SU-DHL-6 (cell line): Measurements from ENCODE around the gene TSSC4.

Source experiments
- H2AFZ ChIP-seq: fragments of 200-600 bp; sonication (generic); 2 replicates; pipeline ENCODE4 v1.6.1; 2014; ENCODE audit warnings: low read depth, mild to moderate bottlenecking, moderate library complexity, mixed read lengths, antibody characterized with exemption, low read length; ENCODE audit not compliant: severe bottlenecking
- H3F3A ChIP-seq: fragments of 200-600 bp; shearing (Covaris generic); 2 replicates; pipeline ENCODE4 v1.6.0; 2016; ENCODE audit warnings: antibody characterized with exemption, mild to moderate bottlenecking; ENCODE audit not compliant: insufficient read depth
- H3K27ac ChIP-seq: fragments of 200-600 bp; sonication (generic); 2 replicates; pipeline ENCODE4 v1.5.1; 2016; ENCODE audit warnings: low read depth, mild to moderate bottlenecking, low read length, moderate library complexity, mixed read lengths
- H3K27me3 ChIP-seq: fragments of 200-600 bp; sonication (generic), shearing (Covaris generic); 2 replicates; pipeline ENCODE4 v1.6.0; 2014; ENCODE audit warnings: mild to moderate bottlenecking, low read length
- H3K36me3 ChIP-seq: fragments of 200-600 bp; sonication (generic); 2 replicates; pipeline ENCODE4 v1.6.1; 2014; ENCODE audit warnings: mild to moderate bottlenecking, low read length, mixed read lengths
- H3K4me2 ChIP-seq: fragments of 300-600, 200-600 bp; shearing (Covaris generic), sonication (generic); 2 replicates; pipeline ENCODE4 v1.6.0; 2014; ENCODE audit warnings: low read length, low read depth, mild to moderate bottlenecking; ENCODE audit not compliant: poor library complexity, severe bottlenecking
- H3K4me3 ChIP-seq: fragments of 200-600 bp; sonication (generic); 2 replicates; pipeline ENCODE4 v1.5.1; 2014; ENCODE audit warnings: antibody characterized with exemption, low read length, mild to moderate bottlenecking, mixed read lengths; ENCODE audit not compliant: insufficient read depth, poor library complexity, severe bottlenecking
- H3K79me2 ChIP-seq: fragments of 200-600 bp; sonication (generic); 2 replicates; pipeline ENCODE4 v1.6.1; 2014; ENCODE audit warnings: mild to moderate bottlenecking, low read length, moderate library complexity; ENCODE audit not compliant: insufficient read depth
- H3K9ac ChIP-seq: fragments of 200-600 bp; sonication (generic); 2 replicates; pipeline ENCODE4 v1.7.0; 2014; ENCODE audit warnings: mild to moderate bottlenecking, low read length
- H3K9me2 ChIP-seq: fragments of 200-600 bp; sonication (generic); replicated peaks from 2 replicates; pipeline ENCODE4 v1.6.1; 2014; ENCODE audit warnings: low read length; ENCODE audit not compliant: insufficient read depth
- H3K9me3 ChIP-seq: fragments of 200-600 bp; sonication (generic); 2 replicates; pipeline ENCODE4 v1.6.1; 2014; ENCODE audit warnings: low read length, mixed read lengths; ENCODE audit not compliant: insufficient read depth
- H4K20me1 ChIP-seq: fragments of 200-600 bp; sonication (generic); 2 replicates; pipeline ENCODE4 v1.6.1; 2014; ENCODE audit warnings: low read depth, mild to moderate bottlenecking, antibody characterized with exemption, low read length, moderate library complexity, mixed read lengths
- EZH2phosphoT487 ChIP-seq: fragments of 200-600 bp; sonication (generic), shearing (Covaris generic); conservative IDR thresholded peaks from 2 replicates; pipeline ENCODE4 v1.6.1; 2018; ENCODE audit warnings: mild to moderate bottlenecking, antibody characterized with exemption, low read length, moderate library complexity, mixed read lengths
- TF ChIP-seq, protein P1 (sequence below): fragments of 200-600 bp; sonication (generic); IDR thresholded peaks from one replicate; pipeline ENCODE4 v1.5.1; 2017; ENCODE audit warnings: antibody characterized with exemption, mild to moderate bottlenecking, low read length, moderate library complexity; ENCODE audit not compliant: insufficient read depth, poor library complexity, severe bottlenecking

TSSC4 gene

GRCh38 chr11:2406878-2407410, 6.4 kb downstream of the TSSC4 start:
- no peaks in the 10 kb centered on the region; the same call in 1 of the 2 replicates for H3K79me2 ChIP-seq
- no peaks in the 10 kb centered on the region for H3K36me3 ChIP-seq
- no peaks in the 10 kb centered on the region for H4K20me1 ChIP-seq
- no peak overlapping the region for H2AFZ ChIP-seq
- H3F3A ChIP-seq: no peaks in the 10 kb centered on the region
- no peak overlapping the region for H3K4me2 ChIP-seq
- no peaks in the 10 kb centered on the region for H3K9me2 ChIP-seq
- no peak overlapping the region for H3K4me3 ChIP-seq
- no peak overlapping the region for H3K9ac ChIP-seq
- H3K27me3 ChIP-seq: no peaks in the 10 kb centered on the region
- no peaks in the 10 kb centered on the region for H3K9me3 ChIP-seq
- no peak overlapping the region for H3K27ac ChIP-seq
- TF ChIP-seq EZH2phosphoT487: no peak
- TF ChIP-seq, protein P1, sequence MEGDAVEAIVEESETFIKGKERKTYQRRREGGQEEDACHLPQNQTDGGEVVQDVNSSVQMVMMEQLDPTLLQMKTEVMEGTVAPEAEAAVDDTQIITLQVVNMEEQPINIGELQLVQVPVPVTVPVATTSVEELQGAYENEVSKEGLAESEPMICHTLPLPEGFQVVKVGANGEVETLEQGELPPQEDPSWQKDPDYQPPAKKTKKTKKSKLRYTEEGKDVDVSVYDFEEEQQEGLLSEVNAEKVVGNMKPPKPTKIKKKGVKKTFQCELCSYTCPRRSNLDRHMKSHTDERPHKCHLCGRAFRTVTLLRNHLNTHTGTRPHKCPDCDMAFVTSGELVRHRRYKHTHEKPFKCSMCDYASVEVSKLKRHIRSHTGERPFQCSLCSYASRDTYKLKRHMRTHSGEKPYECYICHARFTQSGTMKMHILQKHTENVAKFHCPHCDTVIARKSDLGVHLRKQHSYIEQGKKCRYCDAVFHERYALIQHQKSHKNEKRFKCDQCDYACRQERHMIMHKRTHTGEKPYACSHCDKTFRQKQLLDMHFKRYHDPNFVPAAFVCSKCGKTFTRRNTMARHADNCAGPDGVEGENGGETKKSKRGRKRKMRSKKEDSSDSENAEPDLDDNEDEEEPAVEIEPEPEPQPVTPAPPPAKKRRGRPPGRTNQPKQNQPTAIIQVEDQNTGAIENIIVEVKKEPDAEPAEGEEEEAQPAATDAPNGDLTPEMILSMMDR: no peak

DNA sequence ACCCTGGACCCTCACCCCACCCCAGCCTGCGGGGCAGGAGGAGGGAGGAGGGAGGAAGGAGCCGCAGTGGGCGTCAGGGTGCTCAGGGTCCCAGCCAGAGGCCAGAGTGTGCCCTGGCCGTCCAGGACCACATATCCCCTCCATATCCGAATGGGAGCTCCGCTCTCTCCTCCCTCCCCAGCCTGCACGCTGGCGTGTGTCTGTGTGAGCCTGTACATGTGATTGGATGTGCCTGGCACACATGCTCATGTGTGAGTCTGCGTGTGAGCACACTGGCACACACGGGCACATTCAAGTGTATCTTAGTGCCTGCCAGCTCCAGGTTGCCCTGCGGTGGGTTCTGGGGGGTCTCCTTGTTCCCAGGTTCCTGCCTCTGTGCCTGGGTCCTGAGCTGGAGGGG, 8.1 kb downstream of the TSSC4 start:
- Histone ChIP-seq H3K4me2 (no peak overlapping the region), H3K27ac (no peak overlapping the region), H3K9me3 (no peaks in the 10 kb centered on the region), H3K36me3 (no peaks in the 10 kb centered on the region), H3K27me3 (no peaks in the 10 kb centered on the region), H3K9me2 (no peaks in the 10 kb centered on the region), H4K20me1 (no peaks in the 10 kb centered on the region), H3K4me3 (no peak overlapping the region), H3F3A (no peaks in the 10 kb centered on the region), H2AFZ (no peak overlapping the region), H3K9ac (no peak overlapping the region), H3K79me2 (no peaks in the 10 kb centered on the region)
- TF ChIP-seq, protein P1: no peak
- no peak for TF ChIP-seq EZH2phosphoT487

DNA sequence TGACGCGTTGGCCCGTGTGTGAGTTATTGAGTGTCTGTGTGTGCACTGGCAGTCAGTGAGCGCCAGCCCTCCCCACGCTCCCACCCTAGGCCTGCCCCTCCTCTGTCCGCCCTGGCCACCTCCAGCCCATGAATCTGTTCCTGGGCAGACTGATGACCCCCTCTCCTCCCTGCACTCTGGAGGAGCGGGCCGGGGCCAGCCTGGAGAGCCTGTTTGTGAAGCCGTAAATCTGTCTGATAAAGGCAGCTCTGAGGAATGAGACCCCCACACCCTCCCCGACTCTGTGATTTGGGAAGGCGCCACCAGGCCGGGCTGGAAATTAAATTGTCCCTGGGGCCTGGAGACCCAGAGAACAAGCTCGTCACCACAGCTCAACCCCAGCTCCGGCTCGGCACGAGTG, 8.6 kb downstream of the TSSC4 start:
- Histone ChIP-seq H3K36me3 (no peaks in the 10 kb centered on the region), H3F3A (no peaks in the 10 kb centered on the region), H2AFZ (no peak overlapping the region), H3K27ac (no peak overlapping the region), H3K4me2 (no peak overlapping the region), H3K9me2 (no peaks in the 10 kb centered on the region), H3K9me3 (no peaks in the 10 kb centered on the region), H3K9ac (no peak overlapping the region), H3K4me3 (no peak overlapping the region), H3K27me3 (no peaks in the 10 kb centered on the region), H4K20me1 (no peaks in the 10 kb centered on the region), H3K79me2 (no peaks in the 10 kb centered on the region)
- no peak for TF ChIP-seq EZH2phosphoT487
- TF ChIP-seq, protein P1: no peak
